ENCODE measurements around the gene MATN4. TPM values are rescaled to one million over a fixed set of nuclear protein-coding genes. Genes with fewer than 3 reads are reported as not detected.

The MATN4 gene
- total RNA-seq, 1 donor from 2014 or later = not detected

GRCh38 chr20:45251884-45252560 is 56.1 kb downstream of the MATN4 start:
- DNase-seq (no peak), ATAC-seq (ENCODE audit: low read depth) (no peak)
- Mint-ChIP-seq H3K4me1 (no peaks in the 10 kb centered on the region), H3K27me3 (peaks cover 55% of the 10 kb centered on the region), H3K36me3 (ENCODE audit: low read depth) (no peaks in the 10 kb centered on the region), H3K4me3 (no peak overlapping the region), H3K9me3 (no peaks in the 10 kb centered on the region), H3K27ac (no peak overlapping the region)
- ChIA-PET POLR2A (no interaction called here), CTCF (no interaction called here)
- TF ChIP-seq CTCF (IDR thresholded peaks at IDR 0.05) = no peak
- intact Hi-C loops (cut with micrococcal nuclease) = no loop called here

GRCh38 chr20:45248609-45249008 is 59.5 kb downstream of the MATN4 start:
- H3K27ac Mint-ChIP-seq = no peak overlapping the region
- TF ChIP-seq CTCF (IDR thresholded peaks at IDR 0.05) = no peak
- intact Hi-C loops (cut with micrococcal nuclease) = no loop called here
- DNase-seq (no peak), ATAC-seq (ENCODE audit: low read depth) (no peak)
- H3K27me3 Mint-ChIP-seq = peaks cover 66% of the 10 kb centered on the region
- ChIA-PET POLR2A (no interaction called here), CTCF (interaction anchor here (0.6 kb wide), 1 partner anchor 104 kb away, joined by 4 read pairs; no protein-coding TSS in a partner anchor)
- H3K4me3 Mint-ChIP-seq = no peak overlapping the region
- no peaks in the 10 kb centered on the region for H3K36me3 Mint-ChIP-seq (ENCODE audit: low read depth)
- H3K4me1 Mint-ChIP-seq = no peaks in the 10 kb centered on the region
- H3K9me3 Mint-ChIP-seq = no peaks in the 10 kb centered on the region

GRCh38 chr20:45247865-45248264 is 60.2 kb downstream of the MATN4 start:
- Mint-ChIP-seq H3K27me3 (peaks cover 65% of the 10 kb centered on the region), H3K9me3 (no peaks in the 10 kb centered on the region), H3K27ac (no peak overlapping the region), H3K4me3 (no peak overlapping the region), H3K36me3 (ENCODE audit: low read depth) (no peaks in the 10 kb centered on the region), H3K4me1 (no peaks in the 10 kb centered on the region)
- CTCF ChIA-PET = no interaction called here
- intact Hi-C loops (cut with micrococcal nuclease) = no loop called here
- no peak for TF ChIP-seq CTCF (IDR thresholded peaks at IDR 0.05)
- ATAC-seq (ENCODE audit: low read depth) (no peak), DNase-seq (no peak)
- POLR2A ChIA-PET = no interaction called here

- Mint-ChIP-seq H3K27ac (no peak overlapping the region), H3K4me1 (no peaks in the 10 kb centered on the region), H3K36me3 (ENCODE audit: low read depth) (no peaks in the 10 kb centered on the region), H3K4me3 (no peak overlapping the region), H3K27me3 (peaks cover 58% of the 10 kb centered on the region), H3K9me3 (no peaks in the 10 kb centered on the region)
- ATAC-seq (ENCODE audit: low read depth) = no peak
- CTCF ChIA-PET = no interaction called here
- no peak for DNase-seq
- intact Hi-C loops (cut with micrococcal nuclease) = no loop called here
- POLR2A ChIA-PET = no interaction called here
- TF ChIP-seq CTCF (IDR thresholded peaks at IDR 0.05) = no peak
These were observed 62.0 kb downstream of the MATN4 start for GRCh38 chr20:45246109-45246508.

Other genes with a start within 250 kb of the MATN4 start
- gene KCNS1, start 207.2 kb downstream of the MATN4 start, total RNA-seq = not detected in 2 replicates
- not detected in 2 replicates for gene WFDC5, start 193.1 kb downstream of the MATN4 start, total RNA-seq
- gene WFDC12, start 183.8 kb downstream of the MATN4 start, total RNA-seq = not detected in 2 replicates
- gene PI3, start 133.4 kb downstream of the MATN4 start, total RNA-seq = not detected in 2 replicates
- gene SEMG1, start 101.3 kb downstream of the MATN4 start, total RNA-seq = not detected in 2 replicates
- gene SEMG2, start 86.9 kb downstream of the MATN4 start, total RNA-seq = not detected in 2 replicates
- not detected in 2 replicates for gene SLPI, start 53.7 kb downstream of the MATN4 start, total RNA-seq
- not detected in 2 replicates for gene RBPJL, start 1.5 kb downstream of the MATN4 start, total RNA-seq
- gene SDC4, start 40.1 kb upstream of the MATN4 start, total RNA-seq = not detected in 2 replicates
- gene SYS1, start 54.9 kb upstream of the MATN4 start, total RNA-seq = 31.7 and 35.2 TPM in 2 replicates
- not detected in 2 replicates for gene TP53TG5, start 70.0 kb upstream of the MATN4 start, total RNA-seq
- gene DBNDD2, start 100.0 kb upstream of the MATN4 start, total RNA-seq = 2.6 and 2.7 TPM in 2 replicates
- 65.8 and 74.5 TPM in 2 replicates for gene PIGT, start 107.8 kb upstream of the MATN4 start, total RNA-seq
- gene WFDC2, start 161.5 kb upstream of the MATN4 start, total RNA-seq = 0.71 TPM in 1 of 2 replicates, not detected in the other
- gene SPINT3, start 207.3 kb upstream of the MATN4 start, total RNA-seq = not detected in 2 replicates
- gene WFDC6, start 231.2 kb upstream of the MATN4 start, total RNA-seq = not detected in 2 replicates
- gene EPPIN, start 239.1 kb upstream of the MATN4 start, total RNA-seq = not detected in 2 replicates